ENCODE data around the gene CD47.

DNA sequence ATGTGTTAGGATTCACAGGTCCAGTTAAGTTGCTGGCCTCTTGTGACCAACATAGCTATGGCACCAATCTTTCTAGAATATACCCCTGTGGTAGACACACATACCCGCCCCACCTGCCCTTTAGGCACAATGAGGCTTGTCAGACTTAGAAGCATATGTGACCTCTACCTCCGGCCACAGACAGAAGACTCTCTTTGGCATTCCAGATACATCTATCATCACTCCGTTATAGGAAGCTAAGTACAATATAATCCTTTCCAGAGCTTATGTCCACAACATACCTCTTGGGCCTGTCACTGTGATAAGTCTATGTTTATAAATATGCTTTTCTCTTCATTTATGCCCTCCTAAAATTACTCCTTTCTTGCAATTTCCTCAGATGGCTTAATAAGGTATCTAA is 39.8 kb downstream of the CD47 start:
- TF ChIP-seq EZH2phosphoT487 (IDR thresholded peaks at IDR 0.05) = no peak
- TF ChIP-seq CTCF (IDR thresholded peaks at IDR 0.05) = no peak
